H9 (cell line): ENCODE measurements around the gene NT5DC3. TPM values are rescaled to one million over a fixed set of nuclear protein-coding genes. Genes with fewer than 3 reads are reported as not detected.

Source experiments
- DNase-seq: peaks from one replicate; pipeline ENCODE4 v3.0.0-alpha.2; 2017
- H2AFZ ChIP-seq: one replicate; pipeline ENCODE4 v1.6.1; 2013; ENCODE audit warnings: mild to moderate bottlenecking, low read length, control low read depth, moderate library complexity
- H2AK5ac ChIP-seq: 2 replicates; pipeline ENCODE4 v1.6.1; 2013; ENCODE audit warnings: low read length, control low read depth, mixed read lengths; ENCODE audit not compliant: insufficient read length
- H2BK120ac ChIP-seq: one replicate; pipeline ENCODE4 v1.6.1; 2013; ENCODE audit warnings: low read depth, mild to moderate bottlenecking, low read length, control low read depth, inconsistent platforms; ENCODE audit not compliant: poor library complexity, severe bottlenecking
- H2BK12ac ChIP-seq: 2 replicates; pipeline ENCODE4 v1.6.1; 2013; ENCODE audit warnings: low read length, control low read depth, mixed read lengths, low read depth; ENCODE audit not compliant: insufficient read length
- H2BK15ac ChIP-seq: 2 replicates; pipeline ENCODE4 v1.6.1; 2013; ENCODE audit warnings: low read depth, low read length, control low read depth
- H2BK20ac ChIP-seq: one replicate; pipeline ENCODE4 v1.6.1; 2013; ENCODE audit warnings: low read depth, mild to moderate bottlenecking, low read length, control low read depth, inconsistent platforms; ENCODE audit not compliant: poor library complexity, severe bottlenecking
- H2BK5ac ChIP-seq: 2 replicates; pipeline ENCODE4 v1.6.1; 2013; ENCODE audit warnings: low read length, control low read depth, mixed read lengths; ENCODE audit not compliant: insufficient read length
- H3K14ac ChIP-seq: 2 replicates; pipeline ENCODE4 v1.6.1; 2013; ENCODE audit warnings: low read length, control low read depth; ENCODE audit not compliant: insufficient read depth
- H3K18ac ChIP-seq: 2 replicates; pipeline ENCODE4 v1.6.1; 2013; ENCODE audit warnings: low read depth, mild to moderate bottlenecking, mixed read lengths, low read length, control low read depth; ENCODE audit not compliant: insufficient read length
- H3K23ac ChIP-seq: 2 replicates; pipeline ENCODE4 v1.6.1; 2013; ENCODE audit warnings: low read length, control low read depth, mixed read lengths, low read depth; ENCODE audit not compliant: insufficient read length
- H3K23me2 ChIP-seq: 2 replicates; pipeline ENCODE4 v1.6.1; 2013; ENCODE audit warnings: low read depth, mild to moderate bottlenecking, mixed read lengths, low read length, control low read depth; ENCODE audit not compliant: insufficient read length, poor library complexity, severe bottlenecking
- H3K27ac ChIP-seq: 2 replicates; pipeline ENCODE4 v1.5.1; 2013; ENCODE audit warnings: low read length, control low read depth, mixed read lengths, low read depth; ENCODE audit not compliant: insufficient read length
- H3K27me3 ChIP-seq: 2 replicates; pipeline ENCODE4 v1.6.1; 2013; ENCODE audit warnings: low read length, control low read depth, inconsistent platforms; ENCODE audit not compliant: insufficient read depth
- H3K4ac ChIP-seq: 2 replicates; pipeline ENCODE4 v1.6.1; 2013; ENCODE audit warnings: low read depth, mild to moderate bottlenecking, control low read depth, inconsistent platforms, low read length, moderate library complexity
- H3K4me1 ChIP-seq: 2 replicates; pipeline ENCODE4 v1.6.1; 2013; ENCODE audit warnings: low read length, control low read depth, inconsistent platforms; ENCODE audit not compliant: insufficient read depth
- H3K4me2 ChIP-seq: 2 replicates; pipeline ENCODE4 v1.6.1; 2013; ENCODE audit warnings: low read length, control low read depth, mixed read lengths; ENCODE audit not compliant: insufficient read length, insufficient read depth
- H3K56ac ChIP-seq: 2 replicates; pipeline ENCODE4 v1.6.1; 2013; ENCODE audit warnings: low read depth, mild to moderate bottlenecking, mixed read lengths, low read length, control low read depth; ENCODE audit not compliant: insufficient read length
- H3K79me1 ChIP-seq: 2 replicates; pipeline ENCODE4 v1.6.1; 2013; ENCODE audit warnings: low read depth, mild to moderate bottlenecking, moderate library complexity, low read length, control low read depth, inconsistent platforms; ENCODE audit not compliant: insufficient read depth, poor library complexity, severe bottlenecking
- H3K79me2 ChIP-seq: 2 replicates; pipeline ENCODE4 v1.6.1; 2013; ENCODE audit warnings: low read length, control low read depth, inconsistent platforms; ENCODE audit not compliant: insufficient read depth
- H3K9ac ChIP-seq: 2 replicates; pipeline ENCODE4 v1.6.1; 2013; ENCODE audit warnings: low read length, control low read depth, mixed read lengths; ENCODE audit not compliant: insufficient read length; ENCODE audit errors: extremely low read depth
- H3K9me3 ChIP-seq: one replicate; pipeline ENCODE4 v1.6.1; 2013; ENCODE audit warnings: low read depth, low read length, inconsistent platforms; ENCODE audit not compliant: control insufficient read depth
- H3T11ph ChIP-seq: one replicate; pipeline ENCODE4 v1.6.1; 2013; ENCODE audit warnings: mild to moderate bottlenecking, low read length, control low read depth, inconsistent platforms
- H4K20me1 ChIP-seq: one replicate; pipeline ENCODE4 v1.6.1; 2013; ENCODE audit not compliant: control insufficient read depth, insufficient read length, insufficient read depth
- H4K5ac ChIP-seq: 2 replicates; pipeline ENCODE4 v1.6.1; 2013; ENCODE audit warnings: low read depth, mild to moderate bottlenecking, mixed read lengths, low read length, control low read depth; ENCODE audit not compliant: insufficient read length
- H4K8ac ChIP-seq: replicated peaks from 2 replicates; pipeline ENCODE4 v1.6.1; 2013; ENCODE audit warnings: low read length, control low read depth, mixed read lengths, low read depth; ENCODE audit not compliant: insufficient read length
- H4K91ac ChIP-seq: 2 replicates; pipeline ENCODE4 v1.6.1; 2013; ENCODE audit warnings: low read depth, mild to moderate bottlenecking, moderate library complexity, mixed read lengths, low read length, control low read depth; ENCODE audit not compliant: insufficient read length
- H3K27ac Mint-ChIP-seq, 3 experiments: 2 replicates in 2 of 3; 3 replicates in 1 of 3; pipeline ENCODE4 v1.8.0; 2020 to 2021; ENCODE audit warnings: mixed read lengths in 3 of 3, mild to moderate bottlenecking in 1 of 3, moderate library complexity in 1 of 3
- H3K27me3 Mint-ChIP-seq: 2 replicates; pipeline ENCODE4 v1.8.0; 2021; ENCODE audit warnings: low read depth, mild to moderate bottlenecking, moderate library complexity, mixed read lengths
- H3K36me3 Mint-ChIP-seq, 3 experiments: 2 replicates in 2 of 3; 3 replicates in 1 of 3; pipeline ENCODE4 v1.8.0; 2020 to 2021; ENCODE audit warnings: low read depth in 3 of 3, mixed read lengths in 3 of 3; ENCODE audit not compliant: insufficient read depth in 1 of 3
- H3K4me1 Mint-ChIP-seq, 2 experiments: 2 replicates each; pipeline ENCODE4 v1.8.0; 2020; ENCODE audit warnings: mixed read lengths in 2 of 2
- H3K4me3 Mint-ChIP-seq, 2 experiments: 2 replicates in 1 of 2; 3 replicates in 1 of 2; pipeline ENCODE4 v1.8.0; 2020 to 2021; ENCODE audit warnings: mild to moderate bottlenecking in 2 of 2, mixed read lengths in 2 of 2, moderate library complexity in 1 of 2
- H3K9me3 Mint-ChIP-seq, 2 experiments: 2 replicates in 1 of 2; 3 replicates in 1 of 2; pipeline ENCODE4 v1.8.0; 2020; ENCODE audit warnings: mild to moderate bottlenecking in 2 of 2, mixed read lengths in 2 of 2, moderate library complexity in 1 of 2
- WGBS: extraction: QIAGEN DNeasy Blood & Tissue Kit; methylation state at CpG from one replicate; pipeline ENCODE4 v1.1.7; 2013; ENCODE audit warnings: missing lambda C conversion rate, low lambda C conversion rate, mixed read lengths; ENCODE audit not compliant: insufficient read length; ENCODE audit errors: extremely low coverage; 5-methylcytosine and 5-hydroxymethylcytosine counted together
- total RNA-seq: library from RNA; stranded (reverse); gene quantifications from 2 replicates; pipeline ENCODE4 v1.2.1, GENCODE V29; 2021
- TF ChIP-seq, protein P1 (sequence below): fragments of 200-600 bp; sonication (generic); conservative IDR thresholded peaks from 3 replicates; pipeline ENCODE4 v1.8.0; 2021; ENCODE audit warnings: antibody characterized with exemption, mild to moderate bottlenecking

Gene NT5DC3
- total RNA-seq, 1 experiment from 2014 or later, result 13.6 TPM

DNA sequence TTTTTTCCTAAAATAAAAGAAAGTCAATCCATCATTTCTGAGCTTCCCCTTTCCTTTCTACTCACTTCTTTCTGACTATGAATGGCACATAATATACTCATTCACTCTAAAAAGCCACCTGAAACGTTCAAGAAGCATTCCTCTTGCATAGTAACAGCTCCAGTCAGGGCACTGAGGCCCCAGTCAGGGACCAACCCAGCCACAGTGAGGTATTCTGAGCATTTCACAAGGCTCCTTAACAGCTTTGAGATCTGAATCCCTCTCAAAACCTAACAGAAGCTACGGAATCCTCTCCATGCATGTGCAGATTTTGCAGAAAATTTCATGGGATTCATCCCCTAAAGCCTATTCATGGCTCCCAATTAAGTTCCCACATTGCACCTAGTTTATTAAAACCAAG is 23.2 kb downstream of the NT5DC3 start:
- no peak overlapping the region for H2AFZ ChIP-seq
- no peak overlapping the region for H3K9ac ChIP-seq
- no peaks in the 10 kb centered on the region for H3K9me3 ChIP-seq
- no peaks in the 10 kb centered on the region for H3K27me3 ChIP-seq
- H2AK5ac ChIP-seq, result no peak overlapping the region
- Mint-ChIP-seq H3K4me1 (0 out of 4 replicates have a peak, but pooled peaks cover 0 to 4% of the 10 kb centered on the region in 2 experiments), H3K9me3 (peaks cover 6 to 8% of the 10 kb centered on the region in 2 experiments; a peak in 3 of 5 replicates), H3K4me3 (no peak overlapping the region), H3K27me3 (no peaks in the 10 kb centered on the region), H3K36me3 (peaks cover 14 to 28% (median 28%) of the 10 kb centered on the region in 3 experiments), H3K27ac (no peak overlapping the region)
- H4K91ac ChIP-seq, result no peak overlapping the region
- no peak overlapping the region for H2BK20ac ChIP-seq
- no peak overlapping the region for H3K14ac ChIP-seq
- H3K56ac ChIP-seq, result no peak overlapping the region
- no peak overlapping the region for H2BK120ac ChIP-seq
- H3K4me2 ChIP-seq, result no peak overlapping the region
- no peak overlapping the region for H3K4ac ChIP-seq
- no peak overlapping the region for H3K18ac ChIP-seq
- H4K20me1 ChIP-seq, result no peaks in the 10 kb centered on the region
- H3K23me2 ChIP-seq, result no peaks in the 10 kb centered on the region
- H2BK12ac ChIP-seq, result no peak overlapping the region
- no peak overlapping the region for H3T11ph ChIP-seq
- no peak overlapping the region for H2BK5ac ChIP-seq
- TF ChIP-seq, protein P1, sequence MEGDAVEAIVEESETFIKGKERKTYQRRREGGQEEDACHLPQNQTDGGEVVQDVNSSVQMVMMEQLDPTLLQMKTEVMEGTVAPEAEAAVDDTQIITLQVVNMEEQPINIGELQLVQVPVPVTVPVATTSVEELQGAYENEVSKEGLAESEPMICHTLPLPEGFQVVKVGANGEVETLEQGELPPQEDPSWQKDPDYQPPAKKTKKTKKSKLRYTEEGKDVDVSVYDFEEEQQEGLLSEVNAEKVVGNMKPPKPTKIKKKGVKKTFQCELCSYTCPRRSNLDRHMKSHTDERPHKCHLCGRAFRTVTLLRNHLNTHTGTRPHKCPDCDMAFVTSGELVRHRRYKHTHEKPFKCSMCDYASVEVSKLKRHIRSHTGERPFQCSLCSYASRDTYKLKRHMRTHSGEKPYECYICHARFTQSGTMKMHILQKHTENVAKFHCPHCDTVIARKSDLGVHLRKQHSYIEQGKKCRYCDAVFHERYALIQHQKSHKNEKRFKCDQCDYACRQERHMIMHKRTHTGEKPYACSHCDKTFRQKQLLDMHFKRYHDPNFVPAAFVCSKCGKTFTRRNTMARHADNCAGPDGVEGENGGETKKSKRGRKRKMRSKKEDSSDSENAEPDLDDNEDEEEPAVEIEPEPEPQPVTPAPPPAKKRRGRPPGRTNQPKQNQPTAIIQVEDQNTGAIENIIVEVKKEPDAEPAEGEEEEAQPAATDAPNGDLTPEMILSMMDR, result no peak
- H3K4me1 ChIP-seq, result no peaks in the 10 kb centered on the region
- no peak overlapping the region for H2BK15ac ChIP-seq
- no peak for DNase-seq
- H3K79me1 ChIP-seq, result peaks cover 6% of the 10 kb centered on the region
- no peak overlapping the region for H4K5ac ChIP-seq
- peaks cover 5% of the 10 kb centered on the region; the same call in 1 of the 2 replicates for H3K79me2 ChIP-seq
- no peak overlapping the region for H3K23ac ChIP-seq
- H4K8ac ChIP-seq, result no peak overlapping the region
- no peak overlapping the region for H3K27ac ChIP-seq
- no CpG with 5 or more reads among the region's 2 CpGs for WGBS
